SJCRH30 (cell line): ENCODE data around the gene KIAA1671. TPM values are rescaled to one million over a fixed set of nuclear protein-coding genes. Genes with fewer than 3 reads are reported as not detected.

Experiments used
- DNase-seq, 2 experiments: peaks; one replicate each; pipeline ENCODE4 v3.0.0-alpha.2; 2015 to 2020
- H3K27ac ChIP-seq: fragments of 250-450 bp; sonication (Bioruptor Pico); 2 replicates; pipeline ENCODE4 v1.5.1; 2020; ENCODE audit warnings: mild to moderate bottlenecking, moderate library complexity
- H3K27me3 ChIP-seq: fragments of 250-450 bp; sonication (Bioruptor Pico); 2 replicates; pipeline ENCODE4 v1.5.1; 2020; ENCODE audit warnings: mild to moderate bottlenecking, moderate library complexity
- H3K36me3 ChIP-seq: fragments of 250-450 bp; sonication (Bioruptor Pico); 2 replicates; pipeline ENCODE4 v1.5.1; 2020; ENCODE audit warnings: mild to moderate bottlenecking, moderate library complexity
- H3K4me1 ChIP-seq: fragments of 250-450 bp; sonication (Bioruptor Pico); 2 replicates; pipeline ENCODE4 v1.5.1; 2020; ENCODE audit warnings: mild to moderate bottlenecking, moderate library complexity
- H3K4me3 ChIP-seq: fragments of 250-450 bp; sonication (Bioruptor Pico); 2 replicates; pipeline ENCODE4 v1.5.1; 2020; ENCODE audit warnings: mild to moderate bottlenecking, moderate library complexity
- H3K9me3 ChIP-seq: fragments of 250-450 bp; sonication (Bioruptor Pico); replicated peaks from 2 replicates; pipeline ENCODE4 v1.5.1; 2020; ENCODE audit warnings: mild to moderate bottlenecking, moderate library complexity
- total RNA-seq: library from RNA; depleted of rRNA; stranded (reverse); fragments of >200 nt; shearing (Covaris generic); gene quantifications from 2 replicates; pipeline ENCODE4 v1.2.3, GENCODE V29; 2014

KIAA1671 gene
- total RNA-seq, 1 experiment from 2014 or later = 19.7 TPM

GRCh38 chr22:25131198-25131887 is 178.8 kb downstream of the KIAA1671 start:
- Histone ChIP-seq H3K36me3 (peaks cover 7% of the 10 kb centered on the region; the same call in 1 of the 2 replicates), H3K4me3 (no peak overlapping the region), H3K27ac (no peak overlapping the region), H3K9me3 (no peaks in the 10 kb centered on the region), H3K4me1 (peaks cover 31% of the 10 kb centered on the region), H3K27me3 (no peaks in the 10 kb centered on the region)
- DNase-seq = no peak

- H3K4me3 ChIP-seq = no peak overlapping the region
- H3K36me3 ChIP-seq = peaks cover 26% of the 10 kb centered on the region
- no peak for DNase-seq
- no peak overlapping the region for H3K27ac ChIP-seq
- H3K4me1 ChIP-seq = peaks cover 16% of the 10 kb centered on the region
- H3K27me3 ChIP-seq = no peaks in the 10 kb centered on the region
- peaks cover 7% of the 10 kb centered on the region for H3K9me3 ChIP-seq
Observed at GRCh38 chr22:25134028-25134427, 181.5 kb downstream of the KIAA1671 start.

- H3K27ac ChIP-seq = no peak overlapping the region
- H3K27me3 ChIP-seq = no peaks in the 10 kb centered on the region
- no peak overlapping the region for H3K4me3 ChIP-seq
- H3K4me1 ChIP-seq = peaks cover 16% of the 10 kb centered on the region
- H3K36me3 ChIP-seq = peaks cover 26% of the 10 kb centered on the region
- DNase-seq = no peak
- peaks cover 7% of the 10 kb centered on the region for H3K9me3 ChIP-seq
Observed at GRCh38 chr22:25134451-25134850, 181.9 kb downstream of the KIAA1671 start.

DNA sequence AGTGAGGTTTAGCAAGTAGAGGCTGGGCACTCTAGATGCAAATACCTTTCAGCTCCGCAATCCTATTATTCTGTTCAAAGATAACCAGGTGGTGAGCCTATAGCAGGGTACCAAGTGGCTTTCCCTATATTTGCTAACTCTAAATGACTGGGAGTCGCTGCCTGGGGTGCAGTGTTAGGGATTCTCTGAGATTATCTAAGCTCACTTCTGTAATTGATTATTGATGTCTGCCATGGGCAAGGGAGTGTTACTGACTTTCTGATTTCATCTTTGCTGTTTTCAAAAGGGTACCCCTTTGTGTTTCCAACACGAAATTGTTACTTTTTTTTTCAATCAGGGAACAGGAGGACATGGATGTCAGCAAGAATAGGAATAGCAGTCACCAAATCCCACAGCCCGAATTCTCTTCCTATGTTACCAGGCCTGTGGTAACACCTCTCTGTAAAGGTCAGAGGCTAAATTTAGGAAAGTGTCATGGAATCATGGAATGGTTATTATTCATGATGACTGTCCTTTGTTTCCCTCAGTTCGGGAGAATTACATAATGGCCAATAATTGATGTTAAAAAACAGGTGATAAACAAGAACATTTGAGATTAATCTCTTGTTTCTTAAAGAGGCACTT is 184.5 kb downstream of the KIAA1671 start:
- peaks cover 4% of the 10 kb centered on the region for H3K4me1 ChIP-seq
- H3K4me3 ChIP-seq = no peak overlapping the region
- DNase-seq = no peak
- H3K27me3 ChIP-seq = no peaks in the 10 kb centered on the region
- H3K27ac ChIP-seq = no peak overlapping the region
- H3K9me3 ChIP-seq = peaks cover 7% of the 10 kb centered on the region
- H3K36me3 ChIP-seq = peaks cover 26% of the 10 kb centered on the region

DNA sequence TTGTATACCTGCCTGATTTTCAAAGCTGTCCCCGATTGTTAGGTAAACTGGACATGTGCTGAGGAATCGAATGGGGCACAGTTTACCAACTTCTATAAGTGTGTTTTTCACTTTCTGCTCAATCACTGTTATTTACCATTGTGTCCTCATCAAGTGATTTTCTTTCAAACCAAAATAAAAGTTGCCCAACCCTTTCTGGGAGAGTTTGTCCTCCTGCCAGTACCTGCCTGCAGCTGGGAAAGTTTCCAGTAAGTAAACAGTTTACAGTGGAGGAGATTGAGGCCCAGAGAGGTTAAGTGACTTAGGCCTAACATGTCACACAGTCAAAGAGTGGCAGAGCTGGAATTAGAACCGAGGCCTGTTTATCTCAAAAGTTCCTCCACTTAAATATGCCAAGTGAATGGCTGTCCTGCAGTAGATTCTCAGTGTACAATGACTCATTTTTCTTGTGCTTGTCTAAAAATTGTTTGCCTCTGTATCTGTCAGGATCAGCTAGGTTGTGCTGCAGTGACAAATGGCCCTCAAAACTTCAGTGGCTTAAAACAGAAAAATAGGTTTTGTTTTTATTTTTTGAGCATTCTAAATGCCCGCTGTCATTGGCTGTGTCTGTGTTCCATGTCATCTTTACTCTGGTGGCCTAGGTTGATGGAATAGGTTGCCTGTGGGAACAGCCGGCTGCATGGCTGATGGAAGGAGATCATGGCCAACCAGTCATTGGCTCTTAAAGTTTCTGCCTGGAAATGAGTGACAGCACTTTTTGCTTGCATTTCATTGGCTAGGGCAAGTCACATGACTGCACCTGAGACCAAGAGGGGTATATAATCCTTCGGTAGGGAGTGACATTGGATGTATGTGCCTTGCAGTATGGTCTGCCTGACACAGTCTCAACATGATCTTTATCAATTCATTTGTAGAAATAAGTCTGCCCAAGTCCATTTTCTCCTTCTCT is 185.3 kb downstream of the KIAA1671 start:
- Histone ChIP-seq H3K27me3 (no peaks in the 10 kb centered on the region), H3K36me3 (peaks cover 26% of the 10 kb centered on the region), H3K4me3 (no peak overlapping the region), H3K4me1 (no peaks in the 10 kb centered on the region; the same call in 1 of the 2 replicates), H3K9me3 (peaks cover 7% of the 10 kb centered on the region), H3K27ac (no peak overlapping the region)
- DNase-seq = no peak

DNA sequence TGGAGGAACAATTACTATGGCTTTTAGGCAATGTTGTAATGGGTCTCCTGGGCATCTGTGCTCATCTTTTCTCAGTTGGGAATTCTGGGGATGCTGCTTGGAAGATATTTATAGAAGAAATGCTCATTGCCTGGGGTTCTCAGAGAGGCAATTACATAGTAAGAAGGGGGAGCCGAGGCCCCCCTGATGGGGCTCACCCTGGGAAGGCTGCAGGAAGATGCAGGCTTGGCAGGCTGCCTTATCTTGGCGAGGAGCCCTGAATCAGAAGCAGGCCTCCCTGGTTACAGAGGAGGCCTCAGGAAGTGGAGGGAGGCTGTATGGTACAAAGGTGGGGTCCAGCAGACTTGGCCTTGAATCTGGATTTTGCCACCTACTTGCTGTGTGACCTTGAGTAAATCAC is 186.5 kb downstream of the KIAA1671 start:
- no peaks in the 10 kb centered on the region for H3K27me3 ChIP-seq
- DNase-seq = no peak
- H3K9me3 ChIP-seq = peaks cover 7% of the 10 kb centered on the region
- no peak overlapping the region for H3K4me3 ChIP-seq
- H3K27ac ChIP-seq = no peak overlapping the region
- no peaks in the 10 kb centered on the region; the same call in 1 of the 2 replicates for H3K4me1 ChIP-seq
- H3K36me3 ChIP-seq = peaks cover 26% of the 10 kb centered on the region

DNA sequence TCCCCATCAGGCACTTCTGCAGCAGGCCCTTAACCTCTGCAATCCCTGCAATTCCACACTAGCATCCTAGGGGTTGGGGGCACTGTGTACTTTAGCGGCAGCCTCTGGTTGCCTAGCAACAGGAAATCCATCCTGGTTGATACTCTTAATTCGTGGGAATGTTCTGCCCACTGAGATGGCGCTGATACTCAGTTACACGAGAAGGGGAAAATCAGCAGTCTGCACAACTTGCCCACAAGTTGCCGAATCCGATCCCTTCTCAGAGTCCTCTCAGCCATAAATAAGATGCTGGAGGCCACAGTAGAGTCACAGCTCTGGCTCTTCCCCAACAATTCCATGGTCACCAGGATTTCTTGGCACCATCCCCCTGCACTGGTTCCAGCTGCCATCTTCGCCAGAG is 189.6 kb downstream of the KIAA1671 start:
- peaks cover 19% of the 10 kb centered on the region for H3K36me3 ChIP-seq
- no peaks in the 10 kb centered on the region for H3K4me1 ChIP-seq
- no peak overlapping the region for H3K4me3 ChIP-seq
- no peaks in the 10 kb centered on the region for H3K27me3 ChIP-seq
- H3K9me3 ChIP-seq = peaks cover 6% of the 10 kb centered on the region
- DNase-seq = peak in 1 of 2 experiments; percentile 55
- no peak overlapping the region for H3K27ac ChIP-seq

DNA sequence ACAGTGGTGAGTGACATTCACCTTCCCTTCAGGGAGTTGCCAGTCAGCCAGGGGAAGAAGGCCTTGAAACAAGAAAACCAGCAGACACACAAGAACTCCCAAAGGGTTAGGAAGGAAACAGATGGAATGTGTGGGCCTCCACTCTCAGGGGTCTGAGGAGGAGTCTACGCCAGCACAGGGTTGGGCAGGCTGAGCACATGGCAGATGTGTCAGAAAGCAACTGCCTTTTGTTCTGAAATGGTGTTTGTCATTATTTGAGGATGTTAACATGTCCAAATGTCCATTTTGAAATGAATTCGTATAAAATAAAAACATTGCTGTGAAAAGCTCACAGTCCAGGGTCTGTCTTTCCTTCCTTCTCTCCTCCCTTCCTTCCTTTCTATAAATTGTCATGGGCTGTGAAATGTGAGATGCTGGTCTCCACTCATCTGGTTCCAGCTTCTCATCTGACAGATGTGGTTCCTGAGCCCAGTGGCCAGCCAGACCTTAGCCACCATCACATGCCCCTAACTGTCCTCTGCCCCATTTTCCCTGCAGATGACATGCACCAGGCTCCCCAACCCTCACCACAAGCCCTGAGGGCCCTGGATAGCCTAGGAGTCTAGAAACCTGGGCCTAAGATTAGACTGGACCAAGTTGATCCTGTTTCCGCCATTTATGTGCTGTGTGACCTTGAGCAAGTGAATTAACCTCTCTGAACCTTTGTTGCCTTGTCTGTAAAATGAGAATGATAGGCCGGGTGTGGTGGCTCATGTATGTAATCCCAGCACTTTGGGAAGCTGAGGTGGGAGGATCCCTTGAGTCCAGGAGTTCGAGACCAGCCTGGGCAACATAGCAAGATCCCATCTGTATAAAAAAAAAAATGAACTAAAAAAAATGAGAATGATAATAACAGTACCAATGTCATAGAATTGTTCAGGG is 190.9 kb downstream of the KIAA1671 start:
- no peak overlapping the region for H3K4me3 ChIP-seq
- H3K4me1 ChIP-seq = no peaks in the 10 kb centered on the region
- no peaks in the 10 kb centered on the region for H3K27me3 ChIP-seq
- H3K36me3 ChIP-seq = peaks cover 6% of the 10 kb centered on the region
- H3K9me3 ChIP-seq = no peaks in the 10 kb centered on the region
- no peak for DNase-seq
- no peak overlapping the region for H3K27ac ChIP-seq

- H3K27ac ChIP-seq = no peak overlapping the region
- no peaks in the 10 kb centered on the region; the same call in 1 of the 2 replicates for H3K36me3 ChIP-seq
- H3K27me3 ChIP-seq = no peaks in the 10 kb centered on the region
- H3K4me3 ChIP-seq = no peak overlapping the region
- no peak for DNase-seq
- no peaks in the 10 kb centered on the region for H3K4me1 ChIP-seq
- H3K9me3 ChIP-seq = no peaks in the 10 kb centered on the region
Observed at GRCh38 chr22:25144522-25144921, 192.0 kb downstream of the KIAA1671 start.

DNA sequence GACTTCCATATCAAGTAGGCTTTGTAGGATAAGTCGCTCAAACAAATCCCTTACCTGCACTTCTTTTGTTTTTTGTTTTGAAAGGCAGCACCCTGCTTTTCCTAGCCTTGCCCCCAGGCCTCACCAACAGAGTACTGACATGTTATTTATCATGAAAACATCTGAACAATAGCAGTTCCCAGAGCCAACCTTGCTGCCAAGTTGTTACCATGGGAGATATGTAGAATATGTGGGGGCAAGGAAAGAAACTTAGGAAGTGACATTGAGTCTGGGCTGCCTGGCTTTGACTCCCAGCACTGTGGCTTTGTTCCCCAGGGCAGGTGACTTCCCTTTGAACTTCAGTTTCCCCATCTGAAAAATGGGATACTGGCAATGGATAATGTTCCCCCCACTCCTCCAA is 193.8 kb downstream of the KIAA1671 start:
- no peaks in the 10 kb centered on the region for H3K9me3 ChIP-seq
- no peak overlapping the region for H3K27ac ChIP-seq
- no peaks in the 10 kb centered on the region; the same call in 1 of the 2 replicates for H3K36me3 ChIP-seq
- no peaks in the 10 kb centered on the region for H3K4me1 ChIP-seq
- no peak for DNase-seq
- no peak overlapping the region for H3K4me3 ChIP-seq
- no peaks in the 10 kb centered on the region for H3K27me3 ChIP-seq

- no peak for DNase-seq
- no peak overlapping the region for H3K27ac ChIP-seq
- H3K9me3 ChIP-seq = no peaks in the 10 kb centered on the region
- H3K4me3 ChIP-seq = no peak overlapping the region
- H3K27me3 ChIP-seq = no peaks in the 10 kb centered on the region
- no peaks in the 10 kb centered on the region for H3K4me1 ChIP-seq
- no peaks in the 10 kb centered on the region; the same call in 1 of the 2 replicates for H3K36me3 ChIP-seq
Observed at GRCh38 chr22:25146906-25147641, 194.6 kb downstream of the KIAA1671 start.

GRCh38 chr22:25147642-25147928 is 195.1 kb downstream of the KIAA1671 start:
- Histone ChIP-seq H3K4me1 (no peaks in the 10 kb centered on the region), H3K9me3 (no peaks in the 10 kb centered on the region), H3K27ac (no peak overlapping the region), H3K27me3 (no peaks in the 10 kb centered on the region), H3K36me3 (no peaks in the 10 kb centered on the region; the same call in 1 of the 2 replicates), H3K4me3 (no peak overlapping the region)
- DNase-seq = no peak

GRCh38 chr22:25148149-25148691 is 195.7 kb downstream of the KIAA1671 start:
- H3K9me3 ChIP-seq = no peaks in the 10 kb centered on the region
- H3K4me1 ChIP-seq = no peaks in the 10 kb centered on the region
- H3K4me3 ChIP-seq = no peak overlapping the region
- no peaks in the 10 kb centered on the region for H3K27me3 ChIP-seq
- DNase-seq = no peak
- H3K36me3 ChIP-seq = no peaks in the 10 kb centered on the region; the same call in 1 of the 2 replicates
- H3K27ac ChIP-seq = no peak overlapping the region
